Peyer's patch (tissue), 4 donors: ENCODE results near the gene USH2A. TPM values are rescaled to one million over a fixed set of nuclear protein-coding genes. Genes with fewer than 3 reads are reported as not detected.

ENCODE experiments used
- DNase-seq, 3 donors: peaks; one replicate each; pipeline ENCODE4 v3.0.0-alpha.2; 2017 to 2019
- H3K27ac ChIP-seq, 4 donors: fragments of 200-600 bp; sonication (generic); one replicate each; pipeline ENCODE4 v1.5.1; 2016 to 2019
- H3K27me3 ChIP-seq, 2 donors: fragments of 200-600 bp; sonication (generic); one replicate each; pipeline ENCODE4 v1.5.1; 2019
- H3K36me3 ChIP-seq, 3 donors: fragments of 200-600 bp; sonication (generic); one replicate each; pipeline ENCODE4 v1.5.1; 2016 to 2019
- H3K4me1 ChIP-seq, 4 donors: fragments of 200-600 bp; sonication (generic); one replicate each; pipeline ENCODE4 v1.5.1; 2016 to 2019
- H3K4me3 ChIP-seq, 4 donors: fragments of 200-600 bp; sonication (generic); 1 replicate in 3 of 4; 2 replicates in 1 of 4; pipeline ENCODE4 v1.5.1; 2016 to 2019; ENCODE audit warnings: mild to moderate bottlenecking in 1 of 4
- H3K9me3 ChIP-seq, 4 donors: fragments of 200-600 bp; sonication (generic); one replicate each; pipeline ENCODE4 v1.5.1; 2016 to 2019; ENCODE audit warnings: mild to moderate bottlenecking in 1 of 4
- CTCF ChIP-seq, 6 experiments: fragments of 450-650 bp in 4 of 6; fragments of 200-600 bp in 2 of 6; sonication (generic) in 1 of 6; IDR thresholded peaks; one replicate each; pipeline ENCODE4 v1.5.1; 2017 to 2019; ENCODE audit warnings: antibody characterized with exemption in 6 of 6, mild to moderate bottlenecking in 3 of 6, moderate library complexity in 1 of 6
- POLR2A ChIP-seq, 2 donors: fragments of 450-650 bp; IDR thresholded peaks; one replicate each; pipeline ENCODE4 v1.5.1; 2017; ENCODE audit warnings: antibody characterized with exemption in 2 of 2, mild to moderate bottlenecking in 2 of 2, moderate library complexity in 2 of 2
- total RNA-seq, 4 donors: library from RNA; depleted of rRNA; stranded (reverse); fragments of >200 nt; gene quantifications; one replicate each; pipeline ENCODE4 v1.1.0, GENCODE V29; 2016

USH2A gene
- total RNA-seq, 4 donors from 2014 or later, result not detected

- no peak for TF ChIP-seq CTCF (IDR thresholded peaks at IDR 0.05)
- TF ChIP-seq POLR2A (IDR thresholded peaks at IDR 0.05), result no peak
- no peak for DNase-seq
- Histone ChIP-seq H3K9me3 (no peaks in the 10 kb centered on the region), H3K4me3 (no peak overlapping the region), H3K4me1 (no peaks in the 10 kb centered on the region), H3K36me3 (no peaks in the 10 kb centered on the region), H3K27me3 (no peaks in the 10 kb centered on the region), H3K27ac (no peak overlapping the region)
Measured at GRCh38 chr1:216124192-216124781, 299.0 kb downstream of the USH2A start.

- no peaks in the 10 kb centered on the region for H3K36me3 ChIP-seq
- H3K27ac ChIP-seq, result no peak overlapping the region
- H3K4me1 ChIP-seq, result no peaks in the 10 kb centered on the region
- H3K27me3 ChIP-seq, result no peaks in the 10 kb centered on the region
- DNase-seq, result no peak
- no peak for TF ChIP-seq CTCF (IDR thresholded peaks at IDR 0.05)
- TF ChIP-seq POLR2A (IDR thresholded peaks at IDR 0.05), result no peak
- H3K9me3 ChIP-seq, result no peaks in the 10 kb centered on the region
- H3K4me3 ChIP-seq, result no peak overlapping the region
Measured at GRCh38 chr1:216123446-216124191, 299.6 kb downstream of the USH2A start.

- no peaks in the 10 kb centered on the region for H3K4me1 ChIP-seq
- H3K27ac ChIP-seq, result no peak overlapping the region
- H3K27me3 ChIP-seq, result no peaks in the 10 kb centered on the region
- DNase-seq, result no peak
- no peak overlapping the region for H3K4me3 ChIP-seq
- no peaks in the 10 kb centered on the region for H3K36me3 ChIP-seq
- TF ChIP-seq CTCF (IDR thresholded peaks at IDR 0.05), result peak in 4 of 6 experiments; percentile 15 to 47 (median 43)
- no peak for TF ChIP-seq POLR2A (IDR thresholded peaks at IDR 0.05)
- H3K9me3 ChIP-seq, result no peaks in the 10 kb centered on the region
Measured at GRCh38 chr1:216119600-216119999, 303.6 kb downstream of the USH2A start.

- Histone ChIP-seq H3K27me3 (no peaks in the 10 kb centered on the region), H3K9me3 (no peaks in the 10 kb centered on the region), H3K4me1 (no peaks in the 10 kb centered on the region), H3K27ac (no peak overlapping the region), H3K36me3 (no peaks in the 10 kb centered on the region), H3K4me3 (no peak overlapping the region)
- TF ChIP-seq POLR2A (IDR thresholded peaks at IDR 0.05) (no peak), CTCF (IDR thresholded peaks at IDR 0.05) (no peak)
- DNase-seq, result no peak
Measured at GRCh38 chr1:216114180-216114579, 309.1 kb downstream of the USH2A start.

- Histone ChIP-seq H3K27ac (no peak overlapping the region), H3K36me3 (no peaks in the 10 kb centered on the region), H3K4me3 (no peak overlapping the region), H3K4me1 (no peaks in the 10 kb centered on the region), H3K9me3 (no peaks in the 10 kb centered on the region), H3K27me3 (no peaks in the 10 kb centered on the region)
- TF ChIP-seq CTCF (IDR thresholded peaks at IDR 0.05), result no peak
- no peak for TF ChIP-seq POLR2A (IDR thresholded peaks at IDR 0.05)
- no peak for DNase-seq
Measured at GRCh38 chr1:216113181-216113580, 310.1 kb downstream of the USH2A start.
